Activated CD8-positive, alpha-beta memory T cell treated with anti-CD3 and anti-CD28 coated beads, Interleukin-2, amount 10 ng/mL, durations not matched to agents 7 days and 5 days (primary cell): ENCODE measurements around the gene COPS3. TPM values are rescaled to one million over a fixed set of nuclear protein-coding genes. Genes with fewer than 3 reads are reported as not detected.

Experiments
- ATAC-seq: fragments of 150-1000 bp; cut with Tn5 transposase; one replicate; pipeline ENCODE4 v1.10.0; 2021; ENCODE audit warnings: moderate library complexity
- CTCF ChIA-PET: fragments of 350-600 bp; sonication (Branson Sonifier 250); formaldehyde crosslinking; loops from one replicate; lab custom pipeline; 2021; ENCODE audit warnings: antibody characterized with exemption; lab: Charles Lee
- DNase-seq: peaks from one replicate; pipeline ENCODE4 v3.0.0-alpha.2; 2020
- H3K27ac Mint-ChIP-seq: one replicate; pipeline ENCODE4 v1.8.0; 2021; ENCODE audit warnings: mild to moderate bottlenecking, mixed read lengths
- H3K27me3 Mint-ChIP-seq: one replicate; pipeline ENCODE4 v1.8.0; 2021; ENCODE audit warnings: mixed read lengths
- H3K36me3 Mint-ChIP-seq: one replicate; pipeline ENCODE4 v1.8.0; 2021; ENCODE audit warnings: mild to moderate bottlenecking, mixed read lengths
- H3K4me1 Mint-ChIP-seq: one replicate; pipeline ENCODE4 v1.8.0; 2021; ENCODE audit warnings: mixed read lengths
- H3K4me3 Mint-ChIP-seq: one replicate; pipeline ENCODE4 v1.8.0; 2021; ENCODE audit warnings: mild to moderate bottlenecking, moderate library complexity, mixed read lengths
- H3K9me3 Mint-ChIP-seq: one replicate; pipeline ENCODE4 v1.8.0; 2022; ENCODE audit warnings: low read depth, mixed read lengths
- total RNA-seq, 2 experiments: library from RNA; stranded (reverse); gene quantifications; one replicate each; pipeline ENCODE4 v1.2.3, GENCODE V29; 2021

The COPS3 gene
- total RNA-seq, 2 experiments from 2014 or later: 93.9 to 125 TPM

DNA sequence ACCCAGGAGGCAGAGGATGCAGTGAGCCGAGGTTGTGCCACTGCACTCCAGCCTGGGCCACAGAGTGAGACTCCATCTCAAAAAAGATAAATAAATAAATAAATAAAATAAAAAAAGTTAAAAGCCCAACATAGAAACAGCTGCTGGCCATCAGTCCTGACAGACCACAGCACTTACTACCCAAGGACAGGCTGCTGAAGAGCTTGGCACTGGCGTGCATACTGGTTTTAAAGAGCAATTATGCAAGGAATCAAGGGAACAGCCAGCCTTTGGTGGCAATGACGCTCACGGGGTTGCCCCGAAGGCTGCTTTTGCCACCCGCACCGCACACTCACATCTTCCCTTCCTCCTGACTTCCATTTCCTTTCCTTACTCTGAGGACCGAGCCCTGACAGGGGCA, 79.1 kb downstream of the COPS3 start:
- Mint-ChIP-seq H3K9me3 (no peaks in the 10 kb centered on the region), H3K36me3 (peaks cover 11% of the 10 kb centered on the region), H3K27ac (no peak overlapping the region), H3K4me3 (no peak overlapping the region), H3K27me3 (no peaks in the 10 kb centered on the region), H3K4me1 (peaks cover 43% of the 10 kb centered on the region)
- ATAC-seq (no peak), DNase-seq (no peak)
- CTCF ChIA-PET: interaction anchor here (1.1 to 1.5 kb wide), 3 partner anchors 11 to 113 kb away, joined by 3 read pairs; no protein-coding TSS in a partner anchor

DNA sequence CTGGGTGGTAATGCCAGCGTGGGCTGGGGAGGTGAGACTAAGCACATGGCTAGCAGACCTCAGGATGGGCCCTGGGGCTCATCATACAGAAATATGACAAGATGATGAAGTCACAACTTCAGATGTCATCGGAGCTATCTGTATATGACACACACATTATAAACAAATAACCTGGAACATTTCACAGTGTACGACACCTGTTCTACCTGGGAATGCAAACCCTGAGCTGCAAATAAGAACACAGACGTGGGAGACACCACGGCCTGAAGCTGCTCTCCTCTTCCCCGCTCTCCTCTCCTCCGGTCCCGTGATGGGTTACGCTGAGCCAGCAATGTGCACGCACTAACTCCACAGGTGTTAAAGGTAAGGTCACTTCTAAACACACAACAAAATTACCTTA, 79.8 kb downstream of the COPS3 start:
- H3K9me3 Mint-ChIP-seq: no peaks in the 10 kb centered on the region
- no peak overlapping the region for H3K27ac Mint-ChIP-seq
- CTCF ChIA-PET: interaction anchor here (1.1 to 1.5 kb wide), 3 partner anchors 10 to 114 kb away, joined by 3 read pairs; no protein-coding TSS in a partner anchor
- no peak overlapping the region for H3K4me3 Mint-ChIP-seq
- H3K4me1 Mint-ChIP-seq: peaks cover 37% of the 10 kb centered on the region
- H3K27me3 Mint-ChIP-seq: no peaks in the 10 kb centered on the region
- DNase-seq: no peak
- ATAC-seq: no peak
- peaks cover 11% of the 10 kb centered on the region for H3K36me3 Mint-ChIP-seq

DNA sequence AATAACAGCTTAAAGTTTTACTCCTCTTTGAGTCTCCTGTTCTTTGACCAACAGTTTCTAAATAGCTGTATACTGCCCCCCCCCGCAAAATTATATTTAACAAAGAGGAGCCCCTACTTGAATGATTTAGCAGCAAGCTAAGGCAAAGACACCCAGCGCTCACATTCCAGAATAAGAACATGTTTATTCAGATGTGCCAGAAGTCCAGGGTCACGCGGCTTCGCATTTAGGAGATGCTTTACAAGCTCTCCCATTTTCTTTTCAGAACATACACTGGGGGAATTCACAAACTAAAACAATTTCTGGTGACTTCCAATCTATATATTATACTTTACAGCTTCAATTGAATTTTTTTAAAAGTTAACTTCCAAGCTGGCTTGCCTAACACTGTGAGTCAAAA, 80.2 kb downstream of the COPS3 start:
- peaks cover 11% of the 10 kb centered on the region for H3K36me3 Mint-ChIP-seq
- no peak overlapping the region for H3K4me3 Mint-ChIP-seq
- no peak for DNase-seq
- CTCF ChIA-PET: interaction anchor here (1.1 to 1.5 kb wide), 3 partner anchors 10 to 114 kb away, joined by 3 read pairs; no protein-coding TSS in a partner anchor
- no peaks in the 10 kb centered on the region for H3K9me3 Mint-ChIP-seq
- H3K27ac Mint-ChIP-seq: no peak overlapping the region
- ATAC-seq: no peak
- peaks cover 36% of the 10 kb centered on the region for H3K4me1 Mint-ChIP-seq
- H3K27me3 Mint-ChIP-seq: no peaks in the 10 kb centered on the region

DNA sequence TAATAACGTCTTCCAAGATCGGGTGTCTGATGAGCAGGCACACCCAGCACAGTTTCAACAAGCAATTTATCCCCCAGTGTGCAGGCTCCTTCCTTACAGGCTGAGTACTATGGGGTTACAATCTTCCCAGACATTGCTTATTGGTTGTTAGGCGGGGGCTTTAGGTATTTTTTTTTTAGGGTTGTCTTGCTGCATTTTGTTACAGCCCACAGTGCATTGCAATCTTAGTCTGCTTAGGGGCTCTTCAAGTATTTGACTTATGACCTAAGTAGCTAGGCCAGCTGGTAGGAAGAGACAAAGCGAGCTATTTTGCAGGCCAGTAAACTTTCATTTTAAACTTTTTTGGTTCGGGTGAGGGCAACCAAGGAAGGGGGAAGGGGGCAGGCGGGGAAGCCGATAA, 80.7 kb downstream of the COPS3 start:
- peaks cover 32% of the 10 kb centered on the region for H3K4me1 Mint-ChIP-seq
- H3K27ac Mint-ChIP-seq: no peak overlapping the region
- no peak overlapping the region for H3K4me3 Mint-ChIP-seq
- CTCF ChIA-PET: interaction anchor here (1.4 to 1.5 kb wide), 2 partner anchors 9 to 111 kb away, joined by 3 read pairs; no protein-coding TSS in a partner anchor
- no peaks in the 10 kb centered on the region for H3K9me3 Mint-ChIP-seq
- ATAC-seq (no peak), DNase-seq (no peak)
- H3K36me3 Mint-ChIP-seq: peaks cover 11% of the 10 kb centered on the region
- H3K27me3 Mint-ChIP-seq: no peaks in the 10 kb centered on the region

DNA sequence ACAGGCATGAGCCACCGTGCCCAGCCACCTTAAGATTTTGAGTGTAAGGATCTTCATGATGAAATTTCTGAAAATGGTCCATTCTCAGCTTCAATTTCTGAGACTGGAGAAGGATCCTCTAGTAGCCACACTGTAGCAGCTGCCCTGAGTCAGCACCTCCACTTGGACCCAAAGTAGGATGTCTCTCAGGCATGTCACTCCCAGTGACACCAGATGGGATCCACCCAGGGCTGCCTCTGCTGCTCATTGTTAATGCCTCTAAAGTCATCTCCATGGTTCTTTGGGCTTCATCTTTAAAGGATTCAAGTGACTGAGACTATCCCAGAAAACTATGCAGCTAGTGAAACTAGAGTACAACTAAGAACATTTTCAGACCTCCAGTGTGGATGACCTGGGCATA, 82.8 kb downstream of the COPS3 start:
- Mint-ChIP-seq H3K4me3 (no peak overlapping the region), H3K9me3 (no peaks in the 10 kb centered on the region), H3K36me3 (peaks cover 5% of the 10 kb centered on the region), H3K4me1 (peaks cover 12% of the 10 kb centered on the region), H3K27ac (no peak overlapping the region), H3K27me3 (no peaks in the 10 kb centered on the region)
- CTCF ChIA-PET: interaction anchor here (1.3 kb wide), 1 partner anchor 56 kb away, joined by 3 read pairs; no protein-coding TSS in a partner anchor
- DNase-seq (no peak), ATAC-seq (no peak)

DNA sequence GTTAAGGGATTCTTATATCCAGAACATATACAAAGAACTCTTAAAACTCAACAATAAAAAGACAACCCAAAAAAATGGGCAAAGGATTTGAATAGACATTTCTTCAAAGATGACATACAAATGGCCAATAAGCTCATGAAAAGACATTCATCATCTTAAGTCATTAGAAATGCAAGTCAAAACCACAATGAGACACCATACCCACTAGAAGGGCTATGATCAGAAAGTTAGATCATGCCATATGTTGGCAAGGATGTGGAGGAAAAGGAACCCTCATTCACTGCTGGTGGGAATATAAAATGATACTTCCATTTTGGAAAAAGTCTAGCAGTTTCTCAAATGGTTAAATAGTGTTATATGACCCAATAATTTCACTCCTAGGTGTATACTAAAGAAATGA, 84.3 kb downstream of the COPS3 start:
- CTCF ChIA-PET: interaction anchor here (1.3 to 1.4 kb wide), 3 partner anchors 52 to 57 kb away, joined by 3 read pairs; no protein-coding TSS in a partner anchor
- no peak overlapping the region for H3K27ac Mint-ChIP-seq
- no peaks in the 10 kb centered on the region for H3K9me3 Mint-ChIP-seq
- ATAC-seq (no peak), DNase-seq (no peak)
- peaks cover 10% of the 10 kb centered on the region for H3K4me1 Mint-ChIP-seq
- H3K4me3 Mint-ChIP-seq: no peak overlapping the region
- peaks cover 3% of the 10 kb centered on the region for H3K36me3 Mint-ChIP-seq
- no peaks in the 10 kb centered on the region for H3K27me3 Mint-ChIP-seq

Other genes starting within 250 kb of the COPS3 start
- gene MPRIP, start 238.8 kb downstream of the COPS3 start, total RNA-seq: 100 to 1,000 TPM; 206 to 209 TPM
- 10 to 100 TPM in 1 of 2 experiments, 1 to 10 TPM in 1; 5.2 to 12.5 TPM for gene PLD6, start 74.9 kb downstream of the COPS3 start, total RNA-seq
- 10 to 100 TPM; 36.2 to 47.7 TPM for gene FLCN, start 44.1 kb downstream of the COPS3 start, total RNA-seq
- gene NT5M, start 22.1 kb upstream of the COPS3 start, total RNA-seq: 10 to 100 TPM in 1 of 2 experiments, 1 to 10 TPM in 1; 6.3 to 12.5 TPM
- 10 to 100 TPM; 15.1 to 17.5 TPM for gene MED9, start 195.8 kb upstream of the COPS3 start, total RNA-seq
- 1 to 10 TPM; 2.2 to 2.5 TPM for gene RASD1, start 215.1 kb upstream of the COPS3 start, total RNA-seq